ENCODE measurements around the gene PSD2.

PSD2 gene

DNA sequence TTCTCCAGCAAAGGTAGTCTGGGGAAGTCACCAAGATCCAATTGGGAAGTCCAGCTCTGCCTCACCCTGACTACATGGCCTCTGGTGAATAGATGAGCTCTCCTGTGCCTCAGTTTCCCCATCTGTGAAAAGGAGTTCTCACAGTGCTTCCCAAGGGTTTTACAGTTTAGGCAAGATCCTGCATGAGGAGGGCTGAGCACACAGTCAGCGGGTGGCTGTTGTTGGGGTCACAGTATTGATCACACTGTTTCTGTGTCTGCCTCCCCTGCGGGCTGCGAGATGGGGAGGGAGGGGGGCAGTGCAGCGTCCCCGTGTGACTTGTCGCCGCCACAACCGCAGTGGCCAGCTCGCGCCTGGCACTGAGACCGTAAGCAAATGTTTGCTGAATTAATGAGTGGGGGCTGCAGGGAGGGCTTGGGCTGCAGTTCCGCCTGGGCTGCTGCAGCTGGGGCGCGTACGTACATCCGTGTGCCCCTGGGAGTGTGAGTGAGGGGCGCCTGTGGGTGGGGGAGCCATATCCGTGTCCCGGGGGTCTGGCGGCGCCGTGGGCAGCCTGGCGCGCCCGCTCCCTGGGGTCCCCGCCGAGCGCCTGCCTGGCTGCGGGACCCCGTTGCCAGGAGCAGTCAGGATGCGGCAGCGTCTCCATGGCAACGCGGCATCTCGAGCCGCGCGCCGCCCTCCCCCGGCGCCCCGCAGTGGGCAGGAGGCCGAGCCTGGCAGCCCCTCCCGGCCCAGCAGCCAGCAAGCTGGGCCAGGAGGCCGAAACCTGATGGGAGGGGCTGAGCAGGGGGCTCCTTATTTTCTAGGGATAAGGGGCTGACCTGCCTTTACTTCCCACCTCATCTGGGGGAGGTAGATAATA, 31.4 kb upstream of the PSD2 start:
- peak; percentile 9 for DNase-seq

DNA sequence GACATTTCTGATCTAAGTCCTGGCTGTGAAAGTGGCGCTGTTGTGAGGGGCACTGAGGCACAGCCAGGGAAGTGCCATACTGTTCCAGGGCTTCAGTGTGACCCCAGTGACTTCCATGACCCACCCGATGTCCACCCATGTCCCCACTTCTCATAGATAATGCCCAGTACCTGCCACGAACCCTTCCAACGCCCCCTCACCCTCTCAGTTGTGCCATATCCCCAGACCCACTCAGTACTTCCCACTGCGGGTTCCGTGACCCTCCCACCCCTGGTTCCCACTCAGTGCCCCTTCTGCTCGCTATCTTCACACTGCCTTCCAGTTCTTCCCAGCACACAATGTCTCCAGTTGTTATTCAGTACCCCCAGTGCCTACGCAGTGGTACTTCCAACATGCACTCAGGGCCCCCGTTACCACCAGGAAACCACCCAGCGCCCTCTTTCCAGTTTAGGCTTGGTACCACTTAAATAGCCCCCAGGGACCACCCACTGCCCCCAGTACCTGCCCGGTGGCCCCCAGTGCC, 30.7 kb upstream of the PSD2 start:
- DNase-seq: no peak

DNA sequence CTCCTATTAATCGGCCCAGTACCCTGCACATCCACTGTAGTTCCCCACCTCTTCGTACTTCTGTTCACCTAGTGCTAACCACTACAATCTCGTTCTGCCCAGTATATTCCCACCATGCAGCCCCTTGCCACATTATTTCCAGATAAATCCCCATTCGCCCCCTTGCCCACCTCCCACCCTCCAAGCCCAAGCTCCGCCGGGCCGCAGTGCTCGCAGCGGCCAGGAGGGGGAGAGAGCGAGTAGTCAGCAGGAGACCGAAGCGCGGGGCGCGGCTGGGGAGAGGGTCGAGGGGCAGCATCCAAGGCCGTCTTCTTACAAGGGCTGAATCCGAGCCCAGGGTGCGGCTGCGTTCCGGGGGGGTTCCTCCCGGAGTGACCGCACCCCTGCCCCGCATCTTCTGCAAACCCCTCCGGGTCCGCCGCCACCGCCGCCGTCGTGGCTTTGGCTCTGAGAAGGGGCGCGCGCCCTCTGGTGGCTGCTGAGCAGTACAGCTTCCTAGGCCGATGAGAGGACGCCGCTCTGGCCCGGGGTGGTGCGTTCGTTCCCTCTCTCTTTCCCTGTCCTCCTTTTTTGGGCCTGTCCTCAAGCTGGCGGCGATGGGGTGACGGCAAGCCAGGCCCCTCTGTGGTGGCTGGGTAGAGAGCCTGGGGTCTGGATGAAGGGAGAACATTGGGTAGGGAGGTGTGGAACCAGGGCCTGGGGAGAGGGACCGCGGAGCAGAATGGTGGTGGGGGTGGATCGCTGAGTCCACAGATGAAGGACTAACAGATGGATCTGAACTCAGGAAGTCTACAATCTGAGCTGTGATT, 30.0 kb upstream of the PSD2 start:
- peak; percentile 78 for DNase-seq

DNA sequence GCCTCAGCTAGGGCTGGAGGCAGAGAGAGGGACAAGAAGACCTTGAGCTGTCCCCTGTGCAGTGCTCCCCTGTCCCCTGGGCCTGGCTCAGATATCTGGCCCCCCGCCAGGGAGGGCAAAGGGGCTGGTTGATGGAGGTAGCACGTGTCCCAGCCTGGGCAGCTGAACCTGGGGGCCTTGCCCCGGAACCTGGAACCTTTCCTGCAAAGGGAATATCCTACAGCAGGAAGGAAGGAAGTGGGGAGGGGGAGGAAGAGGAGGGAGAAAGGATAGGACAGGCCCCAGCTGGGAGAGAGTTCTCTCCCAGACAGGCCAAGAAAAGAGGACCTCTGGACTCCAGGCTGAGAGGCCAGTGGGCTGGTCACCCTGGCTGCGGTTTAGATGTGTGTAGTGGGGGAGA, 27.6 kb upstream of the PSD2 start:
- DNase-seq: no peak

DNA sequence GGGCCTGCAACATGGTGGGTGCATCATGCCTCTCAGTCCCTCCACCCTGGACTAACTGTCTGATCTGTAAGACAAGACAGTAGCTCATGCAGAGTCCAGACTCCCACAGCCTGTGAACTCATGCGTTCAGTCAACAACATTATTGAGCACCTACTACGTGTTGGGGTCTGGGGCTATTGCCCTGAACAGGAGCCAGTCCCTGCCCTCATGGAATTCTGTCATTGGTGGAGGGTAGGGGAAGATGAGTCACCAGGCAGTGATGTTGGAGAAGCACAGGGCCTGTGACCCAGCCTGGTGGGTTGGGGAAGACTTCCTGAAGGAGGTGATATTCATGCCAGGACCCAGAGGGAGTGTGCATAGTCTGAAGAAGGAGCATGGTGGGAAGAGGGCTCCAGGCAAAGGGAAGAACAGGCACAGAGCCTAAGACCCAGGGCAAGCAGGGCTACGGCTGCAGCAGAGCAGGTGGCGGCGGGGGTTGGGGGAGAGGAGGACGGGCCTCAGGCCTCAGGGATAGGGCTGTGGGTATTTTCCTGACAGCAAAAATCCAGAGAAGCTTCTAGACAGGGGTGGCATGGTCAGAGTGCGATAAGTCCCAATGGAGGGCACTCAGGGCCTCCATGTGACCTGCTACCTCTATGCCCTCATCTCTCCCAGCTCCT, 26.7 kb upstream of the PSD2 start:
- DNase-seq: no peak

DNA sequence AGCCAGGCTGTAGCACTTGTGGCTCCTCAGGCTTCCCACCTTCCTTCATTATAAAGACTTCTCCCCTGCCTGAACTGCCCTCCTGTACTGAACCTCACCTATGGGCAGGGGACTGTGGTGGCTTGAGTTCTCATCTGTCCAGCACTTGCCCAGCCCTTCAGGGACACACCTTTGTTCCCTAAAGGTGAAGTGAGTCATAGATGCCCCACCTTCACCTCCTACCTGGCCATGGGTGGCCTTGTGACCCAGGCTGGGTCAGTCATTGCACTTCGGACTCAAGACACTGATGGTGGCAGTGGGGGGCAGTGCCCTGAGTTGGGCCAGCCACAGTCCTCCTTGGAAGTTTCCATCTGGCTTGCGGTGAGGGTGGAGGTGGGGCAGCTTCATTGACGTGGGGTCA, 26.1 kb upstream of the PSD2 start:
- DNase-seq: no peak

DNA sequence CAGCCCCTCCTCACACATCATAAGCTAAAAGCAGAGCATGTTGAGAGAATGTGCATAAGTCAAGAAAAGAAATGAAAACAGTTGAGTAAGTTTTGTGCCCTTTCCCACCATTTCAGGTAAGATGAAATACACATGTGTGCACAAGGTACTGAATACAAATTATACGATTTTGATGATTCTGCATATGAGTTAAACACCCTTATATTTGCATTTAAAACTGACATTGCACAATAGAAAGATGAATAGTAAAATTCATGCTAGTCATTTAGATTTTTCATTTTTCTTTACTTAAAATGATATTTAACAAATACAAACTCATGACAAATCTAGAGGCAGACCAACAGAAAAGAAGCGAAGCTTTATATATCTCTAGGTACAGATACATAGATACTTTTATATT, 24.9 kb upstream of the PSD2 start:
- DNase-seq: no peak

DNA sequence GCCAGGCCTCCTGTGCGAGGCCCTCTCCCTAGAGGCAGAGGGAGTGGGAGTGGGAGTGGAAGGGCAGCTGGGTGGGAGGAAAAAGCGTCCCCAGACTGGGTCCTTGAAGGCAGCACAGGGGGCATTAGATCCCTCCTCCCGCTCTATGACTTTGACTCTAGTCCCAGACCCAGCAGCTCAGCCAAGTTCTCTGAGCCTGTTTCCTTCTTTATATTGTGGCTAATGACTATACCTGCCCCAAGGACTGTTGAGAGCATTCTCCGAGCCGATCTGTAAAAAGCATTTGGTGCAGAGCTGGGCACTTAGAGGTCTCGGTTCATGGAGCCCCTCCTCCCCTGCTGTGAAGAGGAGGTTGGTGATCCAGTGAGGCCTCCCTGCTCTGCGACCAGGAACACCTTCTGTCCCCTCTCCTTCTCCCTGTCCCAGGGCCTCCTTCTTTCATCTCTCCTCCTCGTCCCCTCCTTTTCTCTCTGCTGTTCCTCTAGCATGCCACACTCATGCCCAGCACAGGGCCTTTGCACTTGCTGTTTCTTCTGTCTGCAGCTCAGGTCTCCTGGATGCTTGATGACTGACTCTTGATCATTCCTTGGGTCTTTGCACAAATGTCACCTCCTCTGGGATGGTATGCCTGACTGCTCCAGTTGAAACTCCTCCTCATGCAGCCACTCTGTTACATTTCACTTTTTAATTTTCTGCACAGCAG, 23.4 kb upstream of the PSD2 start:
- no peak for DNase-seq

DNA sequence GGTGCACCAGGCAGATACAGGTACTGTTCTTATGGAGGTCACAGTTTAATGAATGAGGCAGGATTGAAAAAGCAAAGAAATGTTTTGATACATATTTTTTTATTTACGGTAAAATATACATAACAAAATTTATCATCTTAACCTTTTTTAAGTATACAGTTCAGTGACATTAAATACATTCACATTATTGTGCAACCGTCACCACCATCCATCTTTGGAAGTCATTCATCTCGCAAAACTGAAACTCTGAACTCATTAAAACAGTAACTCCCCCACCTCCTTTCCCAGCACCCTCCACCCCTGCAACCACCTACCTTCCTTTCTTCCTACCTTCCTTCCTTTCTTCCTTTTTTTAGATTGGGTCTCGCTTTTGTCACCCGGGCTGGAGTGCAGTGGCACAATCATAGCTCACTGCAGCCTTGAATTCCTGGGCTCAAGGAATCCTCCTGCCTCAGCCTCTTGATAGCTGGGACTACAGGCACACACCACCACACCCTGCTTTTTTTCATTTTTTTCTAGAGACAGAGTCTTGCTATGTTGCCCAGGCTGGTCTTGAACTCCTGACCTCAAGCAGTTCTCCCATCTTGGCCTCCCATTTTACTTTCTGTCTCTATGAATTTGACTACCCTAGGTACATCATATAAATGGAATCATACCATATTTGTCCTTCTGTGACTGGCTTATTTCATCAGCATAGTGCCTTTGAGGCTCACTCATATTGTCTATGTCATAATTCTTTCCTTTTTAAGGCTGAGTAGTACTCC, 22.5 kb upstream of the PSD2 start:
- DNase-seq: no peak

DNA sequence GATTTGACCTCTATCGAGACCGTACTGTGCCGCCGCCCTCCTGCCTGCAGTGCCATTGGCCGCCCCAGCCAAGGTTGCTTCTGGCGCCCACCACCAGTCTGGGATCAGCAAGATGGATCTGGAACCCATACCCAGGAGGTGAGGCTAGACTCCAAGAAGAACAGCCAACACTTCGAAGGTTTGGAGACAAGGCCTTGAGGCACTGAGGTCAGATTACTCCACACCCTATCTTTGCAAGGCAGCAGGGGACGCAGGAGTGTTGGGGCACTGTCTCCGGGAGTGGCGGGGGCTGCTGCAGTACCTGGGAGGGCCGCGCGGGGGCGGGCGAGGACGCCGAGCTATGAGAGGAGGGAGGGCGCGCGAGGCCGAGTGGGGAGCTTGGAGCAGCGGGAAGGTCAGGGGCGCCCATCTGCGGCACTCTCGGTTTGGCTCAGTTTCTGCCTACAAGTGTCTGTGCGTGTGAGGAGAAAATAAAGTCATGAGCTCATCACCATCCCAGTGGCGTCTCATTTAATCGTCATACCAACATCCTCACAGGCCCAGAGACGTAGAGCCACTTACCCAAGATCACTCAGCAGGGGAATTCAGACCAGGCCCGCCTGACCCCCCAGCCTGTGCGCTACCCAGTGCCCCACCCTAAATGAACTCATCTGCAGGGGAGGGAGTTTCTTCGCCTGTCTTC, 20.5 kb upstream of the PSD2 start:
- peak; percentile 77 for DNase-seq

DNA sequence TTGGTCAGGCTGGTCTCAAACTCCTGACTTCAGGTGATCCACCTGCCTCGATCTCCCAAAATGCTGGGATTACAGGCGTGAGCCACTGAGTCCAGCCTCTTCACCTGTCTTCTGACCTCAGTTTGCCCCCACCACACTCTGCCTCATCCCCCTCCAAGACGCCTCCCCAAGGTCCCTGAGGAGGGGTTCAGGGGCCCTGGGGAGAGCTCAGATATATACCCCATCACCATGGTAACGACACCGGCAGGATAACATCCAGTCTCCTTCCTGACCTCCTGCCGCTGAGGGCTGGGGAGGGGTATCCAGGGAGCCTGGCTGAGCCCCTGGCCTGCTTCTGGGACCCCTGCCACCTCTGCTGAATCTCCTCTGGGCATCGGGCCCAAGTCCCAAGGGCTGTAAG, 19.7 kb upstream of the PSD2 start:
- DNase-seq: no peak

DNA sequence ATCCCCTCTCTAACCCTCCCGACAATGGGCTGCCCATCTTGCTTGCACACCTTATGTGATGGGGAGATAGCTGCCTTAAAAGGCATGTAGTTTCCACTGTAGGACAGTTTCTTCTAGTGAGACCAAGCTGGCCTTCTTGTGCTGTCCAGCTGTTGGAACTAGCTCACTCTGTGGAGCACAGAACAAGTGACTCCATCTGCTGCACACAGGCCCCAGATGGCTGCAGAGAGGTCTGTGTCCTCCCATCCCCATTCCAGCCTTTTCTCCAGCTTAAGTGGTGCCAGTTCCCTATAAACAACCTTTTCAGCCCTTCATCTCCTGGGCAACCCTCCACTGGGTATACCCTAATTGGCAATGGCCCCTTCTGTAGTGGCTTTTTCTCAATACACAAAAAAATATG, 18.7 kb upstream of the PSD2 start:
- no peak for DNase-seq

DNA sequence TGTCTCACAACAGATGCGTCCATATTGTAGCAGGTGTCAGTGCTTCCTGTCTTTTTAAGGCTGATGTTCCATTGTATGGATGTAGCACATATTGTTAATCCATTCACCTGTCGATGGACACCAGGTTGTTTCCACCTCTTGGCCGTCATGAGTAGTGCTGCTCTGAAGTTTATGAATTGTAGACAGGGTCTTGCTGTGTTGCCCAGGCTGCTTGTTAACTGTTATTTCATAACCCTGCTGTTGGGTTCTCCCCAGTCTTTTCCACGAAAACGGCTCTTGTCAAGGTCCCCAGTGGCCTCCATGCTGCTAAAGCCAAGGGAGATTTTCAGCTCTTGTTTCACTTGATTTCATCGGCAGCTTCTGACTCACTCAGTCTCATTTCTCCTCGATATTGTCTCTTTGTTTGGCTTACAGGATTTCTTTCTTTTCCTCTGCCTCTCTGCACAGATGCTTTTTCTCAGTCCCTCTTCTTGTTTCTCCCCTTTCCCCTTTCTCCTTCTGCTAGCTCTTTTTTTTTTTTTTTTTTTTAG, 12.1 kb upstream of the PSD2 start:
- no peak for DNase-seq

DNA sequence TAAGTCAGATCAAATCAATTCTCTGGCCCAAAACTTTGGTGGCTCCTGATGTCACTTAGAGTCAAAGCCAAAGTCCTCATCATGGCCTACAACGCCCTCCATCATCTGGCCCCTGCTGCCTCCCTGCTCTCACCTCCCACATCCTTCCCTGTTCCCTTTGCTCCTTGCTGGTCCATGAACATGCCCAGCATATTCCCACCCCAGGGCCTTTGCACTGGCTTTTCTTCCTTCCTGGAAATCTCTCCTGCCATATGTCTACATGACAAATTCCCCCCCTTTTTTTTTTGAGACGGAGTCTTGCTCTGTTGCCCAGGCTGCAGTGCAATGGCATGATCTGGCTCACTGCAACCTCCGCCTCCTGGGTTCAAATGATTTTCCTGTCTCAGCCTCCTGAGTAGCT, 11.1 kb upstream of the PSD2 start:
- no peak for DNase-seq

DNA sequence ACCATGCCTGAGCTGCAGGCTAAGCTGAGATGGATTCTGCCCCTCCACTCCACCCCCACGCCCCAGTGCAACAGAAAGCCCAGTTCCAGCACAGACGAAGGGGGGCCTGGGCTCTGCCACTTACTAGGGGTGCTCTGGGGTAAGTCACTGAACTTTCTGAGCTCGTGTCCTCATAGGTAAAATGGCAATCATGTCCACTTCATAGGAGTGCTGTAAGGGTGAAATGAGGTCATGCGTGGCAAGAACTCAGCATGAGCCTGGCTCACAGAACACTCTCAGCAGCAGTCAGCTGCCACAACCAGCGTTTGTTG, 8.4 kb upstream of the PSD2 start:
- no peak for DNase-seq

DNA sequence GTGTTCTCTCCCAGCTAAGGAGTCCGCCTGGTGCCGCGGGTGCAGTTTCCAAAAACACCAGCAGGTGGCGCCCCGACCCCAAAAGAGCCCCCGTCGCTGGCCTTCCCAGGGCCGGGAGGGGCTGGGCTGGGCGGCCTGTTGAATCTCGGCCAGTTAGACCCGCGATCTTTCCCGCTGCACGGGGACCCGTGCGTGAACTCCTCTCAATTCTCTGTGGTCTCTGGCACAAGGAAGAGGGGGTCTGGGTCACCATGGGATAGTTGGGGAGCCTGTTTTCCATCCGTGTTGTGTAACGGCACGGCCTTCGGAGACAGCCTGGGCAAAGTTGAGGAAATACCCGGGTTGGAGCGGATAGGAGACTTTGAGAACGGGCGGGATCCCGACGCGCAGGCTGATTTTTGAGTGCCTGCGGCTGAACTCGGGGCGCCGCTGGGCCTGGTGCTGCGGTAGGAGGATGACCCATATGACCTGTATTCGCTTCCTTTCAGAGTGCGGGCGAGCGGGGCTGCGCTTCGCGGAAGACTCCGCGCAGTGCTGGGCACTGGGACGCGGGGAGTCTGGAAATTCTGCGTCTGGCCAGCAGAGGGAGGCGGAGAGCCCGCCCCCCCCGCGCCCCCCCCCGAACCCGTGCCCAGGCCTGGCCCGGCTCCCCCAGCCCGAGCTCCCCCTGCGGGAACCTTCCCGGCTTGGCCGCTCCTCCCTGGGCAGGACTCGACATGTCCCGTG, 7.9 kb upstream of the PSD2 start:
- peak; percentile 85 for DNase-seq

DNA sequence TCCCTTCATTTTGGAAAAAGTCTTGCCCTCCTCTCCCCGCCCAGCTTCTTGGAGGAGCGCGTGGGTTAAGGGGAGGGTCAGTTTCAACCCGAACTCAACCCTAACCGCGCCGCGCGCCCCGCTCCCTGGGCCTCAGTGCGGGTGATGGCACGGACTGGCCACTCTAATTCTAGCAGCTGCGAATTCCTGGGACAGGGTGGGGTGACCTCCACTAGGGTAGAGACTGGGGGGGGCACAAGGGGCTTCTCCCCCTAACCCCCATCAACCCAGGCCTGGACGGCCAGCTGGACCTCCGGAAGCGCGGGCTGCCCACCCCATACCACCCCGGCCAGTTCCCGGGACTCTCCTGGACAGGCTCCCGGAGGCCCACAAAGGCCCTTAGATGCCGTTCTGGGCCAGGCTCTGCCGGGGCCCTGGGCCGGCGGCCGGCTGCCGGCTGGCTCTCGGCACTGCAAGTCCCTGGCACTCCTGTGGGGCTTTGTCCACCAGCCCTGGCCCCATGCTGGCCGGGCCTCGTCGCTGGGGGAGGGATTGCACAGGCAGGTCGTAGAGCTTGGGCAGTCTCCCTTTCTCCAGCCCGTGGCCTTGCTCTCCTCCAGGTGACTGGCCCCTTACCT, 7.2 kb upstream of the PSD2 start:
- DNase-seq: no peak

DNA sequence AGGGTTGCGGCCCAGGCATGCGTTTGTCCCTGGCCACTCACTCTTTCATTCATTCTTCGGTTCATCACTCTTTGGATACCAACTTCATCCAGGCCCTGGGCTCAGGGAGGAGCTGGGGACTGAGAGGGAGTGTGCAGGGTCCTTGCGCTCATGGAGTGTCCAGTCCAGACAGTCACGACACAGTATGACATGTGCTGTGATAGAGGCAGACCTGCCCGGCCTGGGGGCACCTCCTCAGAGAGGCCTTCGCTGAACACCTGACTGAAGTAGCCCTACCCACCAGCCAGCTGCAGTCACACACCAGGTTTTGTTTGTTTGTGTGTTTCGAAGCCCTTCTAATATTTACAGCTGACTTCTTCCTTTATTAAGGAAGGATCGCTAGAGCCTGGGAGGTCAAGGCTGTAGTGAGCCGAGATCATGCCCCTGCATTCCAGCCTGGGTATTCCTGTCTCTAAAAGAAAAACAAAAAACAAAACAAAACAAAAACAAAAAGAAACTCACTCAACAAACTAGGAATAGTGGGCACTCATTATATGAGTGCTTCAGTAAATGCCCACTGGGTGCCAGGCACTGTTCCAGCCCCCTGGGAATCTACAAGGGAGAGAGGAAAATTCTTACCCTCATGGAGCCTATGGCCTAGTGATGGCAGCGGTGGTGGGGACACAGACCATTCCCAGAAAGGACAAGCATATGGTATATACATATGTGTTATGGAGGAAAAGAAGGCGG, 6.3 kb upstream of the PSD2 start:
- no peak for DNase-seq

DNA sequence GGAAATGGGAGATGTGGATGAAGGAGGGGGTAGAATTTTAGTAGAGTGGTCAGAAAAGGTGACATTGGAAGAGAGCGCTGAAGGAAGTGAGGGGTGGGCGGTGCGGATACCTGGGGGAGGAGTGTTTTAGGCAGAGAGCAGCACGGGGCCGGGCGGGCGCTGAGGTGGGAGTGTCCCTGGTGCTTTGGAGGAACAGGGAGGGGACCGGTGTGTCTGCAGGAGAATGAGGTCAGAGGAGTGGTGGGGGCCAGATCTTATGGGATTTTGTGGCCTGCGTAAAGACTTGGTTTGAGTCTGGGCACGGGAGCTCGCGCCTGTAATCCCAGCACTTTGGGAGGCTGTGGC, 5.8 kb upstream of the PSD2 start:
- no peak for DNase-seq

DNA sequence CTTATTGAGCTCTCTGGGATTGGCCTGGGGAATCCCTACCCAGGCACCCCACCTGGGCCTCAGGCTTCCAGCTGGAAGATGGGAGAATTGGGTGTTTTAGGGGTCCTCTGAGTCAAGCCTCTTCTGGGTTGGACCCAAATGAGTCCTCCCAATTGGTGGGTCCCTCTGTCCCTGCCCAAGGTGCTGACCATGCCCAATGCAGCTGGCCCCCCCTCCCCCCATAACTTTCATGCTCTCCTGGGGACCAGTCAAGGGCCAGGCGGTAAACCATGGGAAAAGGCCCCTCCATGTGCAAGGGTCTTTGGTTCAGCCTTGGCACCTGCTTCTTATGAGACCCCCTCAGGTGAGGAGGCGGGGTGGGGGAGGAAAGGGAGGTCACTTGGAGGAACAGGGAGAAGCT, 3.4 kb upstream of the PSD2 start:
- DNase-seq: no peak

All from CD4-positive, alpha-beta T cell treated with Interleukin-17A for 1 hour (primary cell).